Small intestine (tissue), 7 donors: ENCODE data around the gene DENND2D. TPM values are rescaled to one million over a fixed set of nuclear protein-coding genes. Genes with fewer than 3 reads are reported as not detected.

ENCODE experiments used
- DNase-seq, 2 donors: peaks; one replicate each; pipeline versions ENCODE4 v3.0.0 to v3.0.0-alpha.2; 2013
- FAIRE-seq: peaks from 2 replicates; lab custom pipeline; 2012; peaks lifted over from hg19 to GRCh38; lab: Jason Lieb, UNC
- H3K27ac ChIP-seq, 3 donors: one replicate each; pipeline ENCODE4 v1.5.1; 2013; ENCODE audit warnings: low read length in 2 of 3, mild to moderate bottlenecking in 2 of 3, control low read depth in 1 of 3, inconsistent platforms in 1 of 3, low read depth in 1 of 3, moderate library complexity in 1 of 3
- H3K27me3 ChIP-seq, 3 donors: one replicate each; pipeline ENCODE4 v1.6.1; 2013; ENCODE audit warnings: low read length in 3 of 3, inconsistent platforms in 1 of 3; ENCODE audit not compliant: control insufficient read depth in 3 of 3, insufficient read depth in 3 of 3
- H3K36me3 ChIP-seq, 3 donors: one replicate each; pipeline ENCODE4 v1.6.1; 2013; ENCODE audit warnings: low read length in 3 of 3, inconsistent platforms in 1 of 3, low read depth in 1 of 3, mild to moderate bottlenecking in 1 of 3, moderate library complexity in 1 of 3; ENCODE audit not compliant: control insufficient read depth in 3 of 3, insufficient read depth in 2 of 3
- H3K4me1 ChIP-seq, 3 donors: one replicate each; pipeline ENCODE4 v1.6.1; 2013; ENCODE audit warnings: low read length in 2 of 3, inconsistent platforms in 1 of 3, low read depth in 1 of 3, mild to moderate bottlenecking in 1 of 3, moderate library complexity in 1 of 3; ENCODE audit not compliant: control insufficient read depth in 3 of 3, insufficient read depth in 2 of 3
- H3K4me3 ChIP-seq, 3 donors: one replicate each; pipeline ENCODE4 v1.5.1; 2013; ENCODE audit warnings: low read length in 3 of 3, control low read depth in 1 of 3, inconsistent platforms in 1 of 3, low read depth in 1 of 3, mild to moderate bottlenecking in 1 of 3, moderate library complexity in 1 of 3
- H3K9me3 ChIP-seq, 2 donors: one replicate each; pipeline ENCODE4 v1.6.1; 2013; ENCODE audit warnings: low read depth in 1 of 2, low read length in 1 of 2; ENCODE audit not compliant: control insufficient read depth in 2 of 2, insufficient read depth in 1 of 2
- WGBS, 3 donors: extraction: QIAGEN DNeasy Blood & Tissue Kit; methylation state at CpG; one replicate each; pipeline ENCODE4 v1.1.7; 2013; 5-methylcytosine and 5-hydroxymethylcytosine counted together
- polyA plus RNA-seq, 4 donors: library from polyadenylated mRNA; stranded (reverse) in 3 of 4; unstranded in 1 of 4; fragments of 200-250 nt in 3 of 4; fragments of 120-200 nt in 1 of 4; gene quantifications; one replicate each; pipeline versions ENCODE4 v1.2.1 to v1.2.3, GENCODE V29; 2013
- donor health status: healthy with polysubstance abuse.
- donor health status: control.
- donor health status: control.
- donor health status: Bipolar disorder and iron deficiency.
- donor health status: healthy.

The DENND2D gene
- polyA plus RNA-seq, 4 donors, result 31.3 to 54.6 (median 40.5) TPM

- H3K27ac ChIP-seq, result no peak overlapping the region
- no peak for DNase-seq
- peak overlapping the region in 1 of 3 donors; percentile 8 for H3K4me3 ChIP-seq
- peaks cover 8 to 64% (median 49%) of the 10 kb centered on the region in 3 donors for H3K36me3 ChIP-seq
- peaks cover 5 to 55% (median 10%) of the 10 kb centered on the region in 3 donors for H3K4me1 ChIP-seq
- WGBS, 3 donors, result 81 to 86% (median 84%) methylated on average over 2 of the region's 2 CpGs
- no peaks in the 10 kb centered on the region for H3K9me3 ChIP-seq
- H3K27me3 ChIP-seq, result no peaks in the 10 kb centered on the region
- FAIRE-seq, result no peak
These were observed 4.2 kb downstream of the DENND2D start for GRCh38 chr1:111196213-111196612.

- Histone ChIP-seq H3K9me3 (no peaks in the 10 kb centered on the region), H3K4me3 (no peak overlapping the region), H3K36me3 (peaks cover 8 to 59% (median 49%) of the 10 kb centered on the region in 3 donors), H3K27me3 (no peaks in the 10 kb centered on the region), H3K27ac (peak overlapping the region in 1 of 3 donors; percentile 13), H3K4me1 (peaks cover 10 to 59% (median 12%) of the 10 kb centered on the region in 3 donors)
- DNase-seq (no peak), FAIRE-seq (no peak)
- 62 to 82% (median 72%) methylated on average over 4 of the region's 4 CpGs for WGBS, 3 donors
These were observed 5.3 kb downstream of the DENND2D start for GRCh38 chr1:111195002-111195684.

- peak in 1 of 2 donors; percentile 54 for DNase-seq
These were observed 6.5 kb downstream of the DENND2D start for GRCh38 chr1:111193712-111194480.

DNA sequence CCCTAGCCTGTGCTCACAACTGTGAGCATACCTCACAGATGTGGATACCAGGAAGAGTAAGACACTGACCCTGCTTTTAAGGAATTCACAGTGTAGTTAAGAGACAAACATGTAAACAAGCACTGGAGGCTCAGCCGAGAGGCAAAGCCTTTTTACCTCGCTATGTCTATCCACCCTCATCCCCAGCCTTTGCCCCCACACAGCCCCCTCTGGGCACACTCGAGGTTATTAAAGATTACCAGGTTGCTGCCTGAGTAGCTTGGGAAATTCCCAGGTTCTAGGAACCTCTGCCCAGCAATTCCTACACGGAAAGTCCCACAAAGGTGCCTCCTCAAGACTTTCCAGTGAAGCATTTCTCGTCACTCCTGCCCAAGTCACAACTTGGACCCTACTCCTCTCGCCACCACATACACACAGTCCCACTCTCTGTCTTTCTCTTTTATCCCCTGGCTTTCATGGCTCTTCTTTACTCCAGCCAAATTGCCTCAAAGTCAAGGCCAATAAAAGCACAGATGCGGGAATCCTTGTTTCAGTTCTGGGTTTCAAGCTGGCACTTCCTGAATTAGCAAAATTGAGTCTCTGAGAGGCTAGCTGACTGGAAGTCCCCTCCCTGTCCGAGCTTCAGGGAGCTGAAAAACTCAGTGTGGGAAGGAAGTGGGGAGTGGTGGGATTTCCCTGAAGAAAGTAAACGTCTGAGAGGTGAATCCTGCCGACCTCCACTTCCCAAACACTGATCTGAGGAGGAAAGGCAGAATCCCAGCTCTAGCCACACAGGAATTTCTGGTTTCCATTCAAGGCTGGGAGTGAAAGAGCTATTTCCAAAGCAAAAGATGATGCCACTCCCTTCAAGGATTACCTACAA, 7.6 kb downstream of the DENND2D start:
- H3K27ac ChIP-seq, result peak overlapping the region; percentile 21 to 77 (median 65)
- H3K4me1 ChIP-seq, result peaks cover 10 to 61% (median 10%) of the 10 kb centered on the region in 3 donors
- WGBS, 3 donors, result 32 to 45% (median 39%) methylated on average over 10 of the region's 10 CpGs
- peaks cover 8 to 50% (median 46%) of the 10 kb centered on the region in 3 donors for H3K36me3 ChIP-seq
- FAIRE-seq, result no peak
- DNase-seq, result peak in 1 of 2 donors; percentile 63
- H3K4me3 ChIP-seq, result no peak overlapping the region
- no peaks in the 10 kb centered on the region for H3K27me3 ChIP-seq
- no peaks in the 10 kb centered on the region for H3K9me3 ChIP-seq

More at GRCh38 chr1:111193712-111194480, 6.5 kb downstream of the DENND2D start:
- no peak for FAIRE-seq
- H3K36me3 ChIP-seq, result peaks cover 8 to 48% (median 47%) of the 10 kb centered on the region in 3 donors
- no peaks in the 10 kb centered on the region for H3K27me3 ChIP-seq
- peaks cover 10 to 61% (median 10%) of the 10 kb centered on the region in 3 donors for H3K4me1 ChIP-seq
- 90 to 93% (median 91%) methylated on average over 3 of the region's 3 CpGs for whole genome bisulfite sequencing, 3 donors
- no peak overlapping the region for H3K4me3 ChIP-seq
- peak overlapping the region in 2 of 3 donors; percentile 65 to 77 for H3K27ac ChIP-seq
- H3K9me3 ChIP-seq, result no peaks in the 10 kb centered on the region

- FAIRE-seq, result no peak
- Histone ChIP-seq H3K9me3 (no peaks in the 10 kb centered on the region), H3K27me3 (no peaks in the 10 kb centered on the region), H3K36me3 (peaks cover 0 to 53% (median 41%) of the 10 kb centered on the region in 3 donors), H3K4me3 (no peak overlapping the region), H3K27ac (peak overlapping the region in 2 of 3 donors; percentile 40 to 77), H3K4me1 (peaks cover 10 to 61% (median 10%) of the 10 kb centered on the region in 3 donors)
- 95 to 96% (median 95%) methylated on average over 5 of the region's 5 CpGs for WGBS, 3 donors
- no peak for DNase-seq
These were observed 8.4 kb downstream of the DENND2D start for GRCh38 chr1:111192074-111192473.

GRCh38 chr1:111191496-111191895, 8.9 kb downstream of the DENND2D start:
- H3K36me3 ChIP-seq, result peaks cover 0 to 53% (median 41%) of the 10 kb centered on the region in 3 donors
- peak overlapping the region in 2 of 3 donors; percentile 7 to 77 for H3K27ac ChIP-seq
- DNase-seq (no peak), FAIRE-seq (no peak)
- H3K4me1 ChIP-seq, result peaks cover 10 to 61% (median 10%) of the 10 kb centered on the region in 3 donors
- H3K4me3 ChIP-seq, result no peak overlapping the region
- H3K27me3 ChIP-seq, result no peaks in the 10 kb centered on the region
- WGBS, 3 donors, result 69 to 85% (median 80%) methylated on average over 3 of the region's 3 CpGs
- H3K9me3 ChIP-seq, result no peaks in the 10 kb centered on the region

GRCh38 chr1:111190931-111191451, 9.5 kb downstream of the DENND2D start:
- FAIRE-seq (no peak), DNase-seq (peak; percentile 58 to 87)
- 26 to 54% (median 48%) methylated on average over 2 of the region's 2 CpGs for WGBS, 3 donors
- peaks cover 0 to 50% (median 37%) of the 10 kb centered on the region in 3 donors for H3K36me3 ChIP-seq
- H3K27me3 ChIP-seq, result no peaks in the 10 kb centered on the region
- no peak overlapping the region for H3K4me3 ChIP-seq
- peaks cover 10 to 59% (median 10%) of the 10 kb centered on the region in 3 donors for H3K4me1 ChIP-seq
- peak overlapping the region in 2 of 3 donors; percentile 22 to 77 for H3K27ac ChIP-seq
- no peaks in the 10 kb centered on the region for H3K9me3 ChIP-seq
